HCT116 (cell line): ENCODE results near the gene SYT4. TPM values are rescaled to one million over a fixed set of nuclear protein-coding genes. Genes with fewer than 3 reads are reported as not detected.

Experiments used
- ATAC-seq: fragments of 200-7000 bp; cut with Tn5 transposase; 2 replicates; pipeline ENCODE4 v1.9.1; 2020; ENCODE audit warnings: mild to moderate bottlenecking, moderate library complexity
- BruUV-seq: library from RNA; stranded (reverse); fragments of 400-500 nt; replicated peaks from 2 replicates; lab custom pipeline; 2021; lab: Mats Ljungman, UMichigan
- CTCF ChIA-PET: fragments of 300-600 bp; sonication (Branson Sonifier 250); formaldehyde crosslinking; loops from one replicate; lab custom pipeline; 2021; ENCODE audit warnings: antibody characterized with exemption; lab: Charles Lee
- POLR2A ChIA-PET: fragments of 300-600, 350-600 bp; sonication (Branson Sonifier 250); formaldehyde crosslinking; loops from one replicate; lab custom pipeline; 2021; ENCODE audit warnings: antibody characterized with exemption; lab: Charles Lee
- RAD21 ChIA-PET, 2 experiments: fragments of 300-600 bp; sonication (Branson Sonifier 250); formaldehyde crosslinking; loops; one replicate each; lab custom pipeline; 2023; ENCODE audit warnings: low total read pairs in 2 of 2; ENCODE audit not compliant: uncharacterized antibody in 2 of 2, unreplicated experiment in 2 of 2, low non-redundant PET in 1 of 2; lab: Charles Lee
- DNase-seq: peaks from one replicate; pipeline ENCODE4 v3.0.0-alpha.2; 2010; ENCODE audit warnings: low read depth, low spot score
- H2AFZ ChIP-seq: fragments of 200-600 bp; shearing (Covaris generic), sonication (generic); 2 replicates; pipeline ENCODE4 v1.6.1; 2017; ENCODE audit warnings: low read depth, mixed run types, mixed read lengths, antibody characterized with exemption, low read length; ENCODE audit not compliant: poor library complexity, severe bottlenecking
- H3K27ac ChIP-seq: 2 replicates; pipeline ENCODE4 v1.5.1; 2012; ENCODE audit warnings: low read depth, low read length
- H3K27me3 ChIP-seq: fragments of 200-600 bp; sonication (generic); 2 replicates; pipeline ENCODE4 v1.6.1; 2016; ENCODE audit warnings: mixed run types, low read length, mixed read lengths; ENCODE audit not compliant: insufficient read depth
- H3K36me3 ChIP-seq, 2 experiments: fragments of 200-500 bp in 1 of 2; fragments of 200-600 bp in 1 of 2; sonication (Bioruptor generic) in 1 of 2; sonication (generic) in 1 of 2; 2 replicates each; pipeline versions ENCODE4 v1.5.1 to v1.6.1; 2014 to 2016; ENCODE audit warnings: low read length in 2 of 2, inconsistent platforms in 1 of 2, mixed read lengths in 1 of 2, mixed run types in 1 of 2; ENCODE audit not compliant: insufficient read depth in 2 of 2, control insufficient read depth in 1 of 2
- H3K4me1 ChIP-seq, 2 experiments: fragments of 200-600 bp in 1 of 2; sonication (generic) in 1 of 2; 2 replicates each; pipeline versions ENCODE4 v1.5.1 to v1.6.1; 2012 to 2017; ENCODE audit warnings: low read length in 2 of 2, inconsistent platforms in 1 of 2, mild to moderate bottlenecking in 1 of 2, mixed read lengths in 1 of 2, mixed run types in 1 of 2, moderate library complexity in 1 of 2; ENCODE audit not compliant: insufficient read depth in 2 of 2, control insufficient read depth in 1 of 2
- H3K4me2 ChIP-seq: fragments of 200-600 bp; sonication (generic); 2 replicates; pipeline ENCODE4 v1.6.1; 2017; ENCODE audit warnings: mixed run types, low read length, mixed read lengths
- H3K4me3 ChIP-seq, 2 experiments: fragments of 200-600 bp in 1 of 2; sonication (generic) in 1 of 2; replicated peaks in 1 of 2; 2 replicates each; pipeline ENCODE4 v1.5.1; 2011 to 2016; ENCODE audit warnings: low read length in 2 of 2, control low read depth in 1 of 2, low read depth in 1 of 2, mild to moderate bottlenecking in 1 of 2, mixed read lengths in 1 of 2, mixed run types in 1 of 2
- H3K79me2 ChIP-seq: fragments of 200-600 bp; sonication (generic); 2 replicates; pipeline ENCODE4 v1.6.1; 2017; ENCODE audit warnings: mild to moderate bottlenecking, mixed run types, low read length, moderate library complexity, mixed read lengths; ENCODE audit not compliant: insufficient read depth
- H3K9ac ChIP-seq: fragments of 200-600 bp; sonication (generic); 2 replicates; pipeline ENCODE4 v1.6.1; 2016; ENCODE audit warnings: low read length, mixed read lengths
- H3K9me2 ChIP-seq: fragments of 200-600 bp; sonication (generic), shearing (Covaris generic); 2 replicates; pipeline ENCODE4 v1.6.1; 2017; ENCODE audit warnings: mixed run types, mild to moderate bottlenecking, moderate library complexity; ENCODE audit not compliant: insufficient read depth
- H3K9me3 ChIP-seq, 2 experiments: fragments of 200-500 bp in 1 of 2; fragments of 200-600 bp in 1 of 2; sonication (Bioruptor generic) in 1 of 2; sonication (generic) in 1 of 2; 2 replicates each; pipeline ENCODE4 v1.6.1; 2014 to 2017; ENCODE audit warnings: low read length in 2 of 2, mixed read lengths in 2 of 2, inconsistent platforms in 1 of 2, low read depth in 1 of 2, mild to moderate bottlenecking in 1 of 2, mixed run types in 1 of 2, moderate library complexity in 1 of 2; ENCODE audit not compliant: control insufficient read depth in 1 of 2, insufficient read depth in 1 of 2
- H4K20me1 ChIP-seq: fragments of 200-600 bp; sonication (generic), shearing (Covaris generic); 2 replicates; pipeline ENCODE4 v1.6.1; 2017; ENCODE audit warnings: mixed run types, mild to moderate bottlenecking, moderate library complexity; ENCODE audit not compliant: insufficient read depth
- ATF3 ChIP-seq: IDR thresholded peaks from 2 replicates; pipeline ENCODE4 v1.6.1; 2012
- CBX3 ChIP-seq: IDR thresholded peaks from 2 replicates; pipeline ENCODE4 v1.6.1; 2012; ENCODE audit warnings: low read depth
- CEBPB ChIP-seq: IDR thresholded peaks from 2 replicates; pipeline ENCODE4 v1.6.1; 2012; ENCODE audit warnings: low read depth
- JUND ChIP-seq: IDR thresholded peaks from 2 replicates; pipeline ENCODE4 v1.6.1; 2012
- POLR2AphosphoS5 ChIP-seq: IDR thresholded peaks from 2 replicates; pipeline ENCODE4 v1.6.1; 2011; ENCODE audit warnings: mild to moderate bottlenecking, low read depth, low read length, moderate library complexity
- RAD21 ChIP-seq: IDR thresholded peaks from 2 replicates; pipeline ENCODE4 v1.6.1; 2012; ENCODE audit warnings: low read depth, mild to moderate bottlenecking
- SP1 ChIP-seq: IDR thresholded peaks from 2 replicates; pipeline ENCODE4 v1.6.1; 2012; ENCODE audit warnings: low read depth
- YY1 ChIP-seq: IDR thresholded peaks from 2 replicates; pipeline ENCODE4 v1.6.1; 2011; ENCODE audit warnings: low read length, low read depth, moderate library complexity, mild to moderate bottlenecking; ENCODE audit not compliant: insufficient replicate concordance; ENCODE audit errors: extremely low read depth
- ZNF274 ChIP-seq: fragments of 200-500 bp; sonication (Bioruptor generic); IDR thresholded peaks from 2 replicates; pipeline ENCODE4 v1.6.1; 2014; ENCODE audit warnings: mild to moderate bottlenecking, low read depth, low read length, inconsistent platforms
- intact Hi-C: fragments of 100-400 bp; cut with micrococcal nuclease; formaldehyde crosslinking; loops from 2 replicates; pipeline ENCODE4 v1.10.0; 2022
- total RNA-seq: library from RNA; stranded (reverse); gene quantifications from one replicate; pipeline ENCODE4 v1.2.1, GENCODE V29; 2021; ENCODE audit not compliant: unreplicated experiment
- TF ChIP-seq, protein P1 (sequence below): IDR thresholded peaks from 2 replicates; pipeline ENCODE4 v1.6.1; 2011; ENCODE audit warnings: mild to moderate bottlenecking, low read length, moderate library complexity; ENCODE audit not compliant: insufficient replicate concordance; ENCODE audit errors: extremely low read depth
- TF ChIP-seq, protein P2 (sequence below): IDR thresholded peaks from 2 replicates; pipeline ENCODE4 v1.6.1; 2012; ENCODE audit warnings: low read depth

The SYT4 gene
- total RNA-seq, 1 experiment from 2014 or later = not detected

GRCh38 chr18:43222501-43222900 is 54.8 kb downstream of the SYT4 start:
- Histone ChIP-seq H3K27ac (no peak overlapping the region), H3K79me2 (no peaks in the 10 kb centered on the region), H2AFZ (no peak overlapping the region), H3K4me3 (no peak overlapping the region), H3K4me2 (no peak overlapping the region), H4K20me1 (no peaks in the 10 kb centered on the region), H3K9me3 (no peaks in the 10 kb centered on the region; a peak in 2 of 4 replicates), H3K36me3 (no peaks in the 10 kb centered on the region), H3K9ac (no peak overlapping the region), H3K27me3 (no peaks in the 10 kb centered on the region), H3K9me2 (no peaks in the 10 kb centered on the region), H3K4me1 (no peaks in the 10 kb centered on the region)
- no peak for ATAC-seq
- TF ChIP-seq SP1 (no peak), CBX3 (no peak), POLR2AphosphoS5 (no peak), YY1 (no peak), JUND (no peak), ATF3 (no peak), ZNF274 (no peak), RAD21 (no peak), CEBPB (no peak)
- TF ChIP-seq, protein P1, sequence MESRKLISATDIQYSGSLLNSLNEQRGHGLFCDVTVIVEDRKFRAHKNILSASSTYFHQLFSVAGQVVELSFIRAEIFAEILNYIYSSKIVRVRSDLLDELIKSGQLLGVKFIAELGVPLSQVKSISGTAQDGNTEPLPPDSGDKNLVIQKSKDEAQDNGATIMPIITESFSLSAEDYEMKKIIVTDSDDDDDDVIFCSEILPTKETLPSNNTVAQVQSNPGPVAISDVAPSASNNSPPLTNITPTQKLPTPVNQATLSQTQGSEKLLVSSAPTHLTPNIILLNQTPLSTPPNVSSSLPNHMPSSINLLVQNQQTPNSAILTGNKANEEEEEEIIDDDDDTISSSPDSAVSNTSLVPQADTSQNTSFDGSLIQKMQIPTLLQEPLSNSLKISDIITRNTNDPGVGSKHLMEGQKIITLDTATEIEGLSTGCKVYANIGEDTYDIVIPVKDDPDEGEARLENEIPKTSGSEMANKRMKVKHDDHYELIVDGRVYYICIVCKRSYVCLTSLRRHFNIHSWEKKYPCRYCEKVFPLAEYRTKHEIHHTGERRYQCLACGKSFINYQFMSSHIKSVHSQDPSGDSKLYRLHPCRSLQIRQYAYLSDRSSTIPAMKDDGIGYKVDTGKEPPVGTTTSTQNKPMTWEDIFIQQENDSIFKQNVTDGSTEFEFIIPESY = no peak
- TF ChIP-seq, protein P2, sequence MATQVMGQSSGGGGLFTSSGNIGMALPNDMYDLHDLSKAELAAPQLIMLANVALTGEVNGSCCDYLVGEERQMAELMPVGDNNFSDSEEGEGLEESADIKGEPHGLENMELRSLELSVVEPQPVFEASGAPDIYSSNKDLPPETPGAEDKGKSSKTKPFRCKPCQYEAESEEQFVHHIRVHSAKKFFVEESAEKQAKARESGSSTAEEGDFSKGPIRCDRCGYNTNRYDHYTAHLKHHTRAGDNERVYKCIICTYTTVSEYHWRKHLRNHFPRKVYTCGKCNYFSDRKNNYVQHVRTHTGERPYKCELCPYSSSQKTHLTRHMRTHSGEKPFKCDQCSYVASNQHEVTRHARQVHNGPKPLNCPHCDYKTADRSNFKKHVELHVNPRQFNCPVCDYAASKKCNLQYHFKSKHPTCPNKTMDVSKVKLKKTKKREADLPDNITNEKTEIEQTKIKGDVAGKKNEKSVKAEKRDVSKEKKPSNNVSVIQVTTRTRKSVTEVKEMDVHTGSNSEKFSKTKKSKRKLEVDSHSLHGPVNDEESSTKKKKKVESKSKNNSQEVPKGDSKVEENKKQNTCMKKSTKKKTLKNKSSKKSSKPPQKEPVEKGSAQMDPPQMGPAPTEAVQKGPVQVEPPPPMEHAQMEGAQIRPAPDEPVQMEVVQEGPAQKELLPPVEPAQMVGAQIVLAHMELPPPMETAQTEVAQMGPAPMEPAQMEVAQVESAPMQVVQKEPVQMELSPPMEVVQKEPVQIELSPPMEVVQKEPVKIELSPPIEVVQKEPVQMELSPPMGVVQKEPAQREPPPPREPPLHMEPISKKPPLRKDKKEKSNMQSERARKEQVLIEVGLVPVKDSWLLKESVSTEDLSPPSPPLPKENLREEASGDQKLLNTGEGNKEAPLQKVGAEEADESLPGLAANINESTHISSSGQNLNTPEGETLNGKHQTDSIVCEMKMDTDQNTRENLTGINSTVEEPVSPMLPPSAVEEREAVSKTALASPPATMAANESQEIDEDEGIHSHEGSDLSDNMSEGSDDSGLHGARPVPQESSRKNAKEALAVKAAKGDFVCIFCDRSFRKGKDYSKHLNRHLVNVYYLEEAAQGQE = no peak
- ChIA-PET RAD21 (no interaction called here), CTCF (no interaction called here), POLR2A (no interaction called here)
- BruUV-seq = no TSS peak
- DNase-seq = no peak
- intact Hi-C loops = no loop called here
